K562 (cell line): ENCODE data around the gene RPAP2. TPM values are rescaled to one million over a fixed set of nuclear protein-coding genes. Genes with fewer than 3 reads are reported as not detected.

Experiments used
- ARHGAP35 ChIP-seq: fragments of 450-650 bp; IDR thresholded peaks from 2 replicates; pipeline ENCODE4 v1.6.1; 2018; ENCODE audit not compliant: partially characterized antibody
- BHLHE40 ChIP-seq: IDR thresholded peaks from 2 replicates; pipeline ENCODE4 v1.6.1; 2011; ENCODE audit warnings: low read length, improper control_type of control experiment
- HMG20B ChIP-seq: fragments of 250-450 bp; sonication (Bioruptor Pico); IDR thresholded peaks from 2 replicates; pipeline ENCODE4 v1.5.0; 2021; ENCODE audit warnings: mild to moderate bottlenecking
- MCM7 ChIP-seq, 2 experiments: fragments of 450-650 bp; IDR thresholded peaks; 2 replicates each; pipeline ENCODE4 v1.6.1; 2016 to 2018
- MYC ChIP-seq, 2 experiments: fragments of 250-450 bp in 1 of 2; sonication (Bioruptor Pico) in 1 of 2; IDR thresholded peaks; 2 replicates each; pipeline versions ENCODE4 v1.5.1 to v1.6.1; 2012 to 2021; ENCODE audit warnings: low read depth in 2 of 2, borderline replicate concordance in 1 of 2, improper control_type of control experiment in 1 of 2, low read length in 1 of 2, mild to moderate bottlenecking in 1 of 2, moderate library complexity in 1 of 2
- OTX1 ChIP-seq: fragments of 450-650 bp; formaldehyde crosslinking; IDR thresholded peaks from 2 replicates; pipeline ENCODE4 v1.4.0; 2022; ENCODE audit warnings: mild to moderate bottlenecking
- PTRF ChIP-seq: fragments of 450-650 bp; IDR thresholded peaks from 2 replicates; pipeline ENCODE4 v1.6.1; 2016; ENCODE audit warnings: mild to moderate bottlenecking, missing genetic modification characterization, missing compliant biosample characterization
- ZNF384 ChIP-seq: IDR thresholded peaks from 2 replicates; pipeline ENCODE4 v1.6.1; 2012; ENCODE audit warnings: low read depth, low read length, improper control_type of control experiment
- ZNF436 ChIP-seq: fragments of 250-450, 450-650 bp; sonication (Bioruptor Pico); formaldehyde crosslinking; IDR thresholded peaks from 2 replicates; pipeline ENCODE4 v1.7.0; 2020; ENCODE audit warnings: mild to moderate bottlenecking
- polyA plus RNA-seq, 8 experiments: library from polyadenylated mRNA; depleted of rRNA in 4 of 8; stranded (reverse) in 5 of 8; unstranded in 3 of 8; fragments of >200 nt; fragmentation: Nextera tagmentation in 2 of 8; fragmentation: Illumina TruSeq in 1 of 8; extraction: Ambion mirVana in 2 of 8; extraction: Trizol in 1 of 8; gene quantifications; 2 replicates each; pipeline versions ENCODE4 v1.2.1 to v1.2.3, GENCODE V29; 2011 to 2014; ENCODE audit warnings: inconsistent platforms in 1 of 8, missing spikeins in 1 of 8
- total RNA-seq, 7 experiments: library from RNA; depleted of rRNA in 6 of 7; stranded (reverse); fragments of >200 nt in 6 of 7; fragmentation: Illumina TruSeq in 2 of 7; extraction: Trizol in 2 of 7; gene quantifications; 2 replicates each; pipeline versions ENCODE4 v1.2.1 to v1.2.3, GENCODE V29; 2011 to 2021; ENCODE audit warnings: low replicate concordance in 1 of 7
- TF ChIP-seq, protein P1 (sequence below): sonication (generic); formaldehyde crosslinking; IDR thresholded peaks from 2 replicates; pipeline ENCODE4 v1.8.1; 2022; ENCODE audit warnings: missing genetic modification reagents
- TF ChIP-seq, protein P2 (sequence below): fragments of 200-800 bp; sonication (Bioruptor generic); IDR thresholded peaks from 2 replicates; pipeline ENCODE4 v1.6.1; 2017; ENCODE audit warnings: missing genetic modification characterization, missing compliant biosample characterization
- TF ChIP-seq, protein P3 (sequence below): fragments of 200-600 bp; sonication (generic); IDR thresholded peaks from one replicate; pipeline ENCODE4 v1.6.1; 2012; ENCODE audit warnings: mild to moderate bottlenecking, low read depth, low read length, inconsistent platforms

Gene RPAP2
- total and polyA plus RNA-seq, 9 of the 15 experiments (the other 6 are each of a cell fraction or from before 2014, with no cell fraction given), result 6.2 to 41.7 (median 28.7) TPM

DNA sequence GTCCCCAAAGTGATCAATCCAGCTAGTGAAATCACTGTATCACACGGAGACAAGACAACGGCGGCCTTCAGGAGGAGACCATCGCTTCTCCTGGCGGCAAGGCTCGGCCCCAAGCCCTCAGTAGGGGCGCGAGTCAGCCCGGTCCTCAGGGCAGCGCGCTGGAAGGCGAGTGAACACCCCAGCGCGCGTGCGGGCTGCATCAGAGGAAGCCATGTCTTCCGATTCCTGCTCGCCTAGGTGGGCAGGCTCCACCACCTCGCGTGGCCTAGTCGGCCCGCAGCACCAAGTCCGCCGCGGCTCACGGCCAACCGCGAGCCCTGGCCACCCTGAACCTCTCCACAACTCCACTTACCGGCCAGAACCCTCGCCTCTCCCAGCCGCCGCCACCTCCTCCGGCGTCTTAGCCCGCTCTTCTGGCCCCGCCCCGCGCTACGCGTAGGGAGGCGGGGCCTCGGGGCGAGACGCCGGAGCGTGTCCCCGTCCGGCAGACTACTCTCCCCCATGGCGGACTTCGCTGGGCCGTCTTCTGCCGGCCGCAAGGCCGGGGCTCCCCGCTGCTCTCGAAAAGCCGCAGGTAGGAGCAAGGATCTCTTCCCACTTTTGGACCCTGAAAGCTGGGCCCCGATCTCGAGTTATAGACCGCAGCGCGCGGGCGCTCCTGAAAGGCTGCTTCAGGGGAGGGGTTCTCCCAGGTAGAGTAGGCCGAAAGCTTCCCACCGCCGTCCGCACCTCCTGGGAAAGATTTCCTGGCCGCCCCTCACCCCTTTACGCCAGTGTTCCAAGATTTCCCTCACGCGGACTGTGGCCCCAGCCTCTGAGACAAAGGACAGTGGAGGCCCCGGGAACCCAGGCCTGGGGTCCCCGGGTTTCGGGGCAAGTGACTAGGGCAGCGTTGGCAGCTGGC lies at the start of gene RPAP2, which contains the start of gene GLMN (continued):
- TF ChIP-seq ARHGAP35, result no peak
- TF ChIP-seq ZNF384, result no peak
- no peak for TF ChIP-seq OTX1 (CRISPR knock-in tag)
- TF ChIP-seq, protein P1, sequence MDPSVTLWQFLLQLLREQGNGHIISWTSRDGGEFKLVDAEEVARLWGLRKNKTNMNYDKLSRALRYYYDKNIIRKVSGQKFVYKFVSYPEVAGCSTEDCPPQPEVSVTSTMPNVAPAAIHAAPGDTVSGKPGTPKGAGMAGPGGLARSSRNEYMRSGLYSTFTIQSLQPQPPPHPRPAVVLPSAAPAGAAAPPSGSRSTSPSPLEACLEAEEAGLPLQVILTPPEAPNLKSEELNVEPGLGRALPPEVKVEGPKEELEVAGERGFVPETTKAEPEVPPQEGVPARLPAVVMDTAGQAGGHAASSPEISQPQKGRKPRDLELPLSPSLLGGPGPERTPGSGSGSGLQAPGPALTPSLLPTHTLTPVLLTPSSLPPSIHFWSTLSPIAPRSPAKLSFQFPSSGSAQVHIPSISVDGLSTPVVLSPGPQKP (CRISPR knock-in tag), result no peak
- no peak for TF ChIP-seq ZNF436
- TF ChIP-seq BHLHE40, result peak; percentile 52
- TF ChIP-seq MYC (IDR thresholded peaks at IDR 0.05; ENCODE audit: low read depth, low read length), result peak; percentile 66; the same call in 1 of the 2 replicates
- TF ChIP-seq MYC (CRISPR knock-in tag; IDR thresholded peaks at IDR 0.05; ENCODE audit: borderline replicate concordance, low read depth), result peak; percentile 64; the same call in 1 of the 2 replicates
- no peak for TF ChIP-seq HMG20B (CRISPR knock-in tag)
- TF ChIP-seq PTRF (tag), result no peak
- TF ChIP-seq, protein P2, sequence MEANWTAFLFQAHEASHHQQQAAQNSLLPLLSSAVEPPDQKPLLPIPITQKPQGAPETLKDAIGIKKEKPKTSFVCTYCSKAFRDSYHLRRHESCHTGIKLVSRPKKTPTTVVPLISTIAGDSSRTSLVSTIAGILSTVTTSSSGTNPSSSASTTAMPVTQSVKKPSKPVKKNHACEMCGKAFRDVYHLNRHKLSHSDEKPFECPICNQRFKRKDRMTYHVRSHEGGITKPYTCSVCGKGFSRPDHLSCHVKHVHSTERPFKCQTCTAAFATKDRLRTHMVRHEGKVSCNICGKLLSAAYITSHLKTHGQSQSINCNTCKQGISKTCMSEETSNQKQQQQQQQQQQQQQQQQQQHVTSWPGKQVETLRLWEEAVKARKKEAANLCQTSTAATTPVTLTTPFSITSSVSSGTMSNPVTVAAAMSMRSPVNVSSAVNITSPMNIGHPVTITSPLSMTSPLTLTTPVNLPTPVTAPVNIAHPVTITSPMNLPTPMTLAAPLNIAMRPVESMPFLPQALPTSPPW (CRISPR knock-in tag), result peak; percentile 72
- TF ChIP-seq, protein P3, sequence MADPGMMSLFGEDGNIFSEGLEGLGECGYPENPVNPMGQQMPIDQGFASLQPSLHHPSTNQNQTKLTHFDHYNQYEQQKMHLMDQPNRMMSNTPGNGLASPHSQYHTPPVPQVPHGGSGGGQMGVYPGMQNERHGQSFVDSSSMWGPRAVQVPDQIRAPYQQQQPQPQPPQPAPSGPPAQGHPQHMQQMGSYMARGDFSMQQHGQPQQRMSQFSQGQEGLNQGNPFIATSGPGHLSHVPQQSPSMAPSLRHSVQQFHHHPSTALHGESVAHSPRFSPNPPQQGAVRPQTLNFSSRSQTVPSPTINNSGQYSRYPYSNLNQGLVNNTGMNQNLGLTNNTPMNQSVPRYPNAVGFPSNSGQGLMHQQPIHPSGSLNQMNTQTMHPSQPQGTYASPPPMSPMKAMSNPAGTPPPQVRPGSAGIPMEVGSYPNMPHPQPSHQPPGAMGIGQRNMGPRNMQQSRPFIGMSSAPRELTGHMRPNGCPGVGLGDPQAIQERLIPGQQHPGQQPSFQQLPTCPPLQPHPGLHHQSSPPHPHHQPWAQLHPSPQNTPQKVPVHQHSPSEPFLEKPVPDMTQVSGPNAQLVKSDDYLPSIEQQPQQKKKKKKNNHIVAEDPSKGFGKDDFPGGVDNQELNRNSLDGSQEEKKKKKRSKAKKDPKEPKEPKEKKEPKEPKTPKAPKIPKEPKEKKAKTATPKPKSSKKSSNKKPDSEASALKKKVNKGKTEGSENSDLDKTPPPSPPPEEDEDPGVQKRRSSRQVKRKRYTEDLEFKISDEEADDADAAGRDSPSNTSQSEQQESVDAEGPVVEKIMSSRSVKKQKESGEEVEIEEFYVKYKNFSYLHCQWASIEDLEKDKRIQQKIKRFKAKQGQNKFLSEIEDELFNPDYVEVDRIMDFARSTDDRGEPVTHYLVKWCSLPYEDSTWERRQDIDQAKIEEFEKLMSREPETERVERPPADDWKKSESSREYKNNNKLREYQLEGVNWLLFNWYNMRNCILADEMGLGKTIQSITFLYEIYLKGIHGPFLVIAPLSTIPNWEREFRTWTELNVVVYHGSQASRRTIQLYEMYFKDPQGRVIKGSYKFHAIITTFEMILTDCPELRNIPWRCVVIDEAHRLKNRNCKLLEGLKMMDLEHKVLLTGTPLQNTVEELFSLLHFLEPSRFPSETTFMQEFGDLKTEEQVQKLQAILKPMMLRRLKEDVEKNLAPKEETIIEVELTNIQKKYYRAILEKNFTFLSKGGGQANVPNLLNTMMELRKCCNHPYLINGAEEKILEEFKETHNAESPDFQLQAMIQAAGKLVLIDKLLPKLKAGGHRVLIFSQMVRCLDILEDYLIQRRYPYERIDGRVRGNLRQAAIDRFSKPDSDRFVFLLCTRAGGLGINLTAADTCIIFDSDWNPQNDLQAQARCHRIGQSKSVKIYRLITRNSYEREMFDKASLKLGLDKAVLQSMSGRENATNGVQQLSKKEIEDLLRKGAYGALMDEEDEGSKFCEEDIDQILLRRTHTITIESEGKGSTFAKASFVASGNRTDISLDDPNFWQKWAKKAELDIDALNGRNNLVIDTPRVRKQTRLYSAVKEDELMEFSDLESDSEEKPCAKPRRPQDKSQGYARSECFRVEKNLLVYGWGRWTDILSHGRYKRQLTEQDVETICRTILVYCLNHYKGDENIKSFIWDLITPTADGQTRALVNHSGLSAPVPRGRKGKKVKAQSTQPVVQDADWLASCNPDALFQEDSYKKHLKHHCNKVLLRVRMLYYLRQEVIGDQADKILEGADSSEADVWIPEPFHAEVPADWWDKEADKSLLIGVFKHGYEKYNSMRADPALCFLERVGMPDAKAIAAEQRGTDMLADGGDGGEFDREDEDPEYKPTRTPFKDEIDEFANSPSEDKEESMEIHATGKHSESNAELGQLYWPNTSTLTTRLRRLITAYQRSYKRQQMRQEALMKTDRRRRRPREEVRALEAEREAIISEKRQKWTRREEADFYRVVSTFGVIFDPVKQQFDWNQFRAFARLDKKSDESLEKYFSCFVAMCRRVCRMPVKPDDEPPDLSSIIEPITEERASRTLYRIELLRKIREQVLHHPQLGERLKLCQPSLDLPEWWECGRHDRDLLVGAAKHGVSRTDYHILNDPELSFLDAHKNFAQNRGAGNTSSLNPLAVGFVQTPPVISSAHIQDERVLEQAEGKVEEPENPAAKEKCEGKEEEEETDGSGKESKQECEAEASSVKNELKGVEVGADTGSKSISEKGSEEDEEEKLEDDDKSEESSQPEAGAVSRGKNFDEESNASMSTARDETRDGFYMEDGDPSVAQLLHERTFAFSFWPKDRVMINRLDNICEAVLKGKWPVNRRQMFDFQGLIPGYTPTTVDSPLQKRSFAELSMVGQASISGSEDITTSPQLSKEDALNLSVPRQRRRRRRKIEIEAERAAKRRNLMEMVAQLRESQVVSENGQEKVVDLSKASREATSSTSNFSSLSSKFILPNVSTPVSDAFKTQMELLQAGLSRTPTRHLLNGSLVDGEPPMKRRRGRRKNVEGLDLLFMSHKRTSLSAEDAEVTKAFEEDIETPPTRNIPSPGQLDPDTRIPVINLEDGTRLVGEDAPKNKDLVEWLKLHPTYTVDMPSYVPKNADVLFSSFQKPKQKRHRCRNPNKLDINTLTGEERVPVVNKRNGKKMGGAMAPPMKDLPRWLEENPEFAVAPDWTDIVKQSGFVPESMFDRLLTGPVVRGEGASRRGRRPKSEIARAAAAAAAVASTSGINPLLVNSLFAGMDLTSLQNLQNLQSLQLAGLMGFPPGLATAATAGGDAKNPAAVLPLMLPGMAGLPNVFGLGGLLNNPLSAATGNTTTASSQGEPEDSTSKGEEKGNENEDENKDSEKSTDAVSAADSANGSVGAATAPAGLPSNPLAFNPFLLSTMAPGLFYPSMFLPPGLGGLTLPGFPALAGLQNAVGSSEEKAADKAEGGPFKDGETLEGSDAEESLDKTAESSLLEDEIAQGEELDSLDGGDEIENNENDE, result no peak
- TF ChIP-seq MCM7 (IDR thresholded peaks at IDR 0.05), result no peak
